ENCODE results near the gene SLC4A1. TPM values are rescaled to one million over a fixed set of nuclear protein-coding genes. Genes with fewer than 3 reads are reported as not detected.

SLC4A1 gene
- total RNA-seq, 1 donor from 2014 or later, result 0.37 TPM

GRCh38 chr17:44221084-44221861, 46.7 kb downstream of the SLC4A1 start:
- DNase-seq (ENCODE audit: low spot score), result peak; percentile 76

- peak; percentile 46 for DNase-seq (ENCODE audit: low spot score)
These were observed 47.5 kb downstream of the SLC4A1 start for GRCh38 chr17:44220213-44221083.

GRCh38 chr17:44219616-44220212, 48.2 kb downstream of the SLC4A1 start, which contains the start of gene UBTF:
UBTF (minus strand) TSS chr17:44219675; CDS start chr17:44218229, 1,446 bp downstream.
- DNase-seq (ENCODE audit: low spot score), result peak; percentile 52

DNA sequence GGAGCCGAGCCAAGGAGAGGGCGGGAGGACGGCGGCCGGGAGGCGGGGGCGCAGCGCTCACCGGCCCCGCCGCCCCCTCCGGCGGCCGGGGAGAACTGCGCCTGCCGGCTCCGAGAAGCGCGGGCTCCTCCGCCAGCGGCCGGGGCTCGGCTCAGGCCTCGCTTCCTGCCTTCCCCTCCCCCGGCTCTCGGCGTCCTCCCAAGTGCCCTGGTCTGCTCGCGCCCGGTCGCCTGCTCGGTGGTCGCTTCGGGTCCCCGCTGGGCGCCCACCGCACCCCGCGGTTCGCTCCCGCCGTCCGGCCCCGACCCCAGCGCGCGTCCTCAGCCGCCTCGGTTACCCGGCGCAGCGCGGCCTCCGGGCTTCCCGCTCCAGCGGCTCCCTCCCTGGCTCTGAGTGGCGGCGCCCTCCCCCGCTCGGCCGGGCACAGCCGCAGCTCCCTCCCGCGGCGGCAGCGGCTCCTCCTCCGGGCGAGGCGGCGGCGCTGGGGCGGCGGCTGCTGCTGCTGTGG, 48.8 kb downstream of the SLC4A1 start:
- DNase-seq (ENCODE audit: low spot score), result peak; percentile 61

GRCh38 chr17:44218344-44219107, 49.4 kb downstream of the SLC4A1 start:
- peak; percentile 87 for DNase-seq (ENCODE audit: low spot score)

DNA sequence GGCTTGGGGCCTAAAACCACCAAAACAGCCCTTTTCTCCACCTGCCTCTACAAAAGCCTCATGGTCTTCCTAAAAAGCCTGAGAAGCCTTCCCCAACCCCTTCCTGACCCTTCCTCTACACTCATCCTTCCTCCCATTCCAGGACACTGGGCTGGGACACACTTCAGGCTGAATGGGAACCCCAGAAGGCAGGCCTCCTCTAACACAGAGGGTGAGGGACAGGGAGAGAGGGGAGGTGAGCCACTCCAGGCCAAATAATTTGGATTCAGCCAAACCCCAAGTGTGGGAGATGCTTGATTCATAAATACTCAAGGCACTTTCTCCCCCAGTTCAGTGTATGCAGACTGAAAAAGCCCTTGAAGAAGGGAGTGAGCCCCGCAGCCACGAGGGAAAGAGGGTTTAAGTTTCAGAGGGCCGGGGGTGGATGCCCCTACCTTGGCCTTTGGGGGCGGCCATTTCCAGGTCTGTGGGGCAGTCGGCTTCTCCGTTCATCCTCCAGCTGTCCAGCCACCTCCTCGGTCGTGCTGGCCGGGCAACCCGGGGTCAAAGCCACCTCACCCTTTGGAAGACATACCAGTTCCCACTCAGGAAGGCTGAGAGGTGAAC, 50.1 kb downstream of the SLC4A1 start:
- no peak for DNase-seq (ENCODE audit: low spot score)

DNA sequence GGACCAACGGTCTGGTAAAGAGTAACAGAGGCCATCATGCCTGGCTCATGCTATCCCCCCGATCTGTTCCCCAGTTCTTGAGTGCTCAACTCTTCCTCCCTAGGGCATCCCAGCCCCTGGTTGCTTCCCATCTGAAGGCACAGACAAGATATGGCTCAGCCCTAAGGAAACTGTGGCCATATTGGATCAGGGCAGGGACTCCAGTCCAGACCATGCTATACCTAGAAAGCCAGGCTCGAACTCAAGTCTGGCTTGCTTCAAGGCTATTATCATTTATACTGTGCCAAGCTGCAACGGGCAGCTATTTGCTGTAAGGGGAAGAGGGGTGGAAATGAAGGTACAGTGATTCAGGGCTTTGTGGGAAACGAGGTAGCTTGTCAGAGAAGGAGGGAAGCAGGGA, 51.2 kb downstream of the SLC4A1 start:
- DNase-seq (ENCODE audit: low spot score), result no peak

DNA sequence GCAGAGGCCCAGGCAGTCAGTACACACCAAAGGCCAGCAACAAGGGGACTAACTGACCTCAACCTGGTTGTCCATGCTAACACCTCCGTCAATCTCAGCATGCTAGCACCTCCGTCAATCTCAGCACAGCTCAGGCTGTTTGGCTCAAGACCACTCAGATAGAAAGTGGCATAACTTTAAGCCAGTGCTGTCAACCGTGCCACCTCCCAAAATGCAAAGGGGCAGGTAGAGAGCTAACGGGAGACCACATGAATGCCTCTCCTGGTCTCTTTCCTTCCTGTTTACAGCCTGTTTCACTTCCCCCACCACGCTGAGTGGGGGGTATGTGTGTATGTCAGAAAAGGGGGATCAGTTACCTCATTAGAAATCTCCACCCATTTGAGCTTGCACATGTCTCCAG, 51.8 kb downstream of the SLC4A1 start:
- no peak for DNase-seq (ENCODE audit: low spot score)

DNA sequence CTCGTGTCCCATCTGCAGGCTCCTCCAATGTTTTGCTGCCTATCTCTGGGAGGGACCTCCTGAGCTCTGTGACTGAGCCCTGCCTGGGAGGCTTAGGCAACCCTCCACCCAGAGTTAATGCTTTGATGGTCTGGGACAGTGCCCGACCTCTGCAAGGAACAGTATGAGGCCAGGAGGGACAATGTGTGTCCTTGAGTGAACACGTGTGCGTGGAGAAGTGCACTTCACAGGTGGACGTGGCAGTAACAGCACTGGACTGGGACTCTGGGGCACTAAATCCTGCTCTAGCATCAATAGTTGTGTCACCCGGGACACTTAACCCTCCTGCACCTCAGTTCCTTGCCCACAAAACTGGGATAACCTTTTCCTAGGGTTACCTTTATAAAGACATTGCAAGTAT, 53.0 kb downstream of the SLC4A1 start:
- DNase-seq (ENCODE audit: low spot score), result no peak

DNA sequence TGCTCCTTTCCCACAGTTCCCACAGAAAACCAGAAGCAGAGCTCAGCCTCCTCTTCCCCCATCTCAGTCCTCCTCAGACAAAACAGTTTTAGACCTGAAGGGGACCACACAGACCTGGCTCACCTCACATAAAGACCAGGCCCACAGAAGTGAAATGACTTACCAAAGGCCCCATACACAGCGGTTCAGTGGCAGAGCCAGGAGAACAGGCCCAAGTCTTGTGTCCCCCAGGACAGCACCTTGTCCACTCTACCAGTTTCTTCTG, 53.8 kb downstream of the SLC4A1 start:
- DNase-seq (ENCODE audit: low spot score), result no peak

GRCh38 chr17:44213403-44214229, 54.3 kb downstream of the SLC4A1 start:
- DNase-seq (ENCODE audit: low spot score), result no peak

DNA sequence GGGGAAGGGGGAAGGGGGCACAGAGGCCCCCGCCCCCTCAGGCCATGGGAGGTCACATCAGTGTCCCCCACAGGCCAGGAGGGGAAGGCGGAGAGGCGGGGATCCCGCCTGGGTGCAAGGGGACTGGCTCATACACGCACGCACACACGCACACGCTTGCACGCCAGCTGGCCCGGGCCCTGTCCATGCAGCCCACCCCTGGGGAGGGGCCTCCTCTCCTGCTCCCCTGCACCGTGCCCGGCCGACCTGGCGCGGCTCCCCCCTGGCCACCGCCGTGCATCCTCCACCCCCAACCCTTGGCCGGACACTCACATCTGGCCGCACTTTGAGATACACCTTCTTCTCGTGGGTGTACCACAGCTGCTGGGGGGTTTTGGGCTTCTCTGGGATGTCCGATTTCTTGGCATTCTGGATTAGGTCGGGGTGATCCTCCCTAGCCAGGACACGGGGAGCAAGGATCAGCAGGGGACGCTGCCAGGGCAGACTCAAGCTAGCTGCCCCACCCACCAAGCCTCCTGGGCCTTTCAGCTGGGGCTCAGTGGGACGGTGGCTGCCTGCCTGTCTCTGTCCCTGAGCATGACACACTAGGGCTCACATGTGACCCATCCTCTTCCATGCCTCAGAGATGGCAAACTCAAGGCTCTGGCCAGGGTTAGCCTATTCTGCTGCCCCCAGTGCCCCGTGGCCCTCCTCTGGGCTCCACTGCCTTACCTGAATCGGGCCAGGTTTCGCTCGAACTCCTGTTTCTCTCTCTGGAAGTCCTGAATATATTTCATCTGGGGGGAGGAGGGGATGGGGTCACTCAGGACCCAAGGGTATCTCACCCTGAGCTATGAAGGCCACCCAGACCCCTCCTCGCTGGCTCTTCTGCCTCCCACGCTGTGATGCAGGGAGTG, 55.2 kb downstream of the SLC4A1 start:
- no peak for DNase-seq (ENCODE audit: low spot score)

GRCh38 chr17:44211281-44212265, 56.4 kb downstream of the SLC4A1 start:
- DNase-seq (ENCODE audit: low spot score), result no peak

- peak; percentile 88 for DNase-seq (ENCODE audit: low spot score)
These were observed 57.4 kb downstream of the SLC4A1 start for GRCh38 chr17:44210342-44211192.

DNA sequence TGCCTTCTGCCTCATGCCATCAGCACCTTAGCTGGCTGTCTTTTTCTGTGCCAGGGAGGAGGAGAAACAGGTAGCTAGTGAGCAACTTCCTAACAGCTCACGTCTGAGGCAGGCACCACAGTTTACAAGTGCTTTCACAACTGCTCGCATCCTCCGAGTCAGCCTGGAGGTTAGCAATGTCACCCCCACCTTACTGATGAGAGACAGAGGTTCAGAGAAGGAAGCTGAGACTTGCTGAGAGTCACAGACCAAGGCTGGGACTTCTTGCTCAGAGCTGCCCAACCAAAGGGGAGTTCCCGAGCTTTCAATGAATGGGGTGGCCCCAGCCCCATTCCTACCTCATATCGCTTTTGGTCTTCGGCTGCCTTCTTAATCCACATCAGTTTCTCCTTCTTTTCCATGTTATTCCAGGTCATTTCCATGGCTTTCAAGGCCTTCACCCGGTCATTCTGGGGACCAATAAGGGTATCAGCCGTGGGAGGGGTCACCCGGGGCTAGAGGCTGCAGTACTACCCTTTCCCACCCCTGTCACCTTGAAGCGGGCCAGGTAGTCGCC, 58.1 kb downstream of the SLC4A1 start:
- DNase-seq (ENCODE audit: low spot score), result no peak

- no peak for DNase-seq (ENCODE audit: low spot score)
These were observed 60.2 kb downstream of the SLC4A1 start for GRCh38 chr17:44207743-44208142.

DNA sequence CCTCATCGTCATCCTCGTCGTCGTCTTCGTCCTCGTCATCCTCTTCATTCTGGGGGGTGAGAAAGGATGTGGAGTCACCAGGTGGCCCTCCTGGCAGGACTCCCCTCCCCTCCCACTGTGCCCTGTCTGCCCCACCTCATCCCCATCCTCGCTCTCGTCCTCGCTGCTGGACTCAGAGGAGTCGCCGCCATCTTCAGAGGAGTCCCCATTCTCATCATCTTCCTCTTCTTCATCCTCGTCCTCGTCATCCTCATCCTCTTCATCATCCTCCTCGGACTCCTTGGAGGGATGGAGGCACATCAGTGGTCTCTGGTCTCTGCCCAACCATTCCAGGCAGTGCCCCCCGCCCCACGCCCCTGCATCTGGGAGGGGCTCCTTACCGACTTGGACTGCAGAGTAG, 60.6 kb downstream of the SLC4A1 start:
- no peak for DNase-seq (ENCODE audit: low spot score)
